Measurements from ENCODE around the gene MTFP1. TPM values are rescaled to one million over a fixed set of nuclear protein-coding genes. Genes with fewer than 3 reads are reported as not detected.

The MTFP1 gene
- total RNA-seq, 2 donors from 2014 or later = 9.9 to 18.5 TPM

DNA sequence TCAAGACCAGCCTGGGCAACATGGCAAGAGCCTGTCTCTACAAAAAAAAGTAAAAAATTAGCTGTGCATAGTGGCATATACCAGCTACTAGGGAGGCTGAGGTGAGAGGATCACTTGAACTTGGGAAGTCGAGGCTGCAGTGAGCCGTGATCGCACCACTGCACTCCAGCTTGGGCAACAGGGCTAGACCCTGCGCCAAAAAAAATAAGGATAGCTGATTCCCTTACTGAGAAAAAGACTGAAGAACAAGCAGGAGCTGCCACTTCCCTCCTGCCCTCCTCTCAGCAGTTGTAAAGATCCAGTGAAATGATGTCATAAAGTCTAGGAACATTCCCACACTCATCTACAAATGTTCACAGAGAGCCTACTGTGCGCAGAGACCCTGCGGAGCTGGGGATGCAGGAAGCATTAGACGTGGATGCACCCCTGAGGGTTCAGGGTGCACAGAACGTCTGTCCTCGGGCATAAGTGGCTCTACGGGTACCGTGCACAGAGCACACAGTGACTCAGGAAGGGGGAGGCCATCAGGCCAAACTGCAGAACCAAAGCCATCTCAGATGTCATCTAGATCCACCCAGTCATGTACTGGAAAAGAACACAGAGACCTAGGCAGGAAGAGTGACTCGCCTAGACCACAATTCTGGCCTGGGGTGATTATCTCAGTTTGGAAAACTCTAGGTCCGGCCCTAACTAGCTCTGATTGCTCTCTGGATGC lies 17.0 kb upstream of the MTFP1 start:
- Histone ChIP-seq H3K4me1 (no peaks in the 10 kb centered on the region), H3K36me3 (replicated peaks in 1 of 2; ENCODE audit: insufficient read depth in 1 of 2, low read depth in 2 of 2) (no peaks in the 10 kb centered on the region), H3K27ac (no peak overlapping the region), H3K27me3 (no peaks in the 10 kb centered on the region), H3K4me3 (no peak overlapping the region), H3K9me3 (no peaks in the 10 kb centered on the region)
- TF ChIP-seq POLR2A (IDR thresholded peaks at IDR 0.05) = no peak
- TF ChIP-seq, protein P1, sequence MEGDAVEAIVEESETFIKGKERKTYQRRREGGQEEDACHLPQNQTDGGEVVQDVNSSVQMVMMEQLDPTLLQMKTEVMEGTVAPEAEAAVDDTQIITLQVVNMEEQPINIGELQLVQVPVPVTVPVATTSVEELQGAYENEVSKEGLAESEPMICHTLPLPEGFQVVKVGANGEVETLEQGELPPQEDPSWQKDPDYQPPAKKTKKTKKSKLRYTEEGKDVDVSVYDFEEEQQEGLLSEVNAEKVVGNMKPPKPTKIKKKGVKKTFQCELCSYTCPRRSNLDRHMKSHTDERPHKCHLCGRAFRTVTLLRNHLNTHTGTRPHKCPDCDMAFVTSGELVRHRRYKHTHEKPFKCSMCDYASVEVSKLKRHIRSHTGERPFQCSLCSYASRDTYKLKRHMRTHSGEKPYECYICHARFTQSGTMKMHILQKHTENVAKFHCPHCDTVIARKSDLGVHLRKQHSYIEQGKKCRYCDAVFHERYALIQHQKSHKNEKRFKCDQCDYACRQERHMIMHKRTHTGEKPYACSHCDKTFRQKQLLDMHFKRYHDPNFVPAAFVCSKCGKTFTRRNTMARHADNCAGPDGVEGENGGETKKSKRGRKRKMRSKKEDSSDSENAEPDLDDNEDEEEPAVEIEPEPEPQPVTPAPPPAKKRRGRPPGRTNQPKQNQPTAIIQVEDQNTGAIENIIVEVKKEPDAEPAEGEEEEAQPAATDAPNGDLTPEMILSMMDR (IDR thresholded peaks at IDR 0.05) = no peak
- intact Hi-C loops (cut with DNase I) = no loop called here
- ATAC-seq = no peak
- 90 to 92% methylated on average over 12 to 13 of the region's 13 CpGs for WGBS, 2 donors
- no peak for DNase-seq

DNA sequence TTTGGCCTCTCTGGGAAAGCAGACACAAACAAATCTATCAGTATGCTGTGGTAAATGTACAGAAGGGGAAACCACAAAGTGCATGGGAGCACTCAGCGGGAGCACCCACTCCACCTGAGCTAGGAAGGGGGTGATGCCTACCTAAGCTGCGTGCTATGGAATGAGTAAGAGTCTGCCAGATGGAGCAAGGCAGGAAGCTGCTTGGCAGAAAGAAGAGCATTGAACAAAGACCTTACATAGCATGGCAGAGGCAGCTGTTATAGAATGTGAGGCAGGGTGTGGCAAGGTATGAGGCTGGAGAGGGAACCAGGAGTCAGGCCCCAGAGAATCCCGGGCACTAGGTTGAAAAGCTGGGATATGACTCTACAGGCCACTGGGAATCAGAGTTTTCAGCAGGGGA lies 13.8 kb upstream of the MTFP1 start:
- no peaks in the 10 kb centered on the region for H3K27me3 ChIP-seq
- H3K9me3 ChIP-seq = no peaks in the 10 kb centered on the region
- no peak overlapping the region for H3K4me3 ChIP-seq
- no peaks in the 10 kb centered on the region for H3K36me3 ChIP-seq (replicated peaks in 1 of 2; ENCODE audit: insufficient read depth in 1 of 2, low read depth in 2 of 2)
- no peaks in the 10 kb centered on the region for H3K4me1 ChIP-seq
- intact Hi-C loops (cut with DNase I) = no loop called here
- no peak for DNase-seq
- 87 to 92% methylated on average over 3 of the region's 3 CpGs for WGBS, 2 donors
- TF ChIP-seq, protein P1 (IDR thresholded peaks at IDR 0.05) = no peak
- no peak for TF ChIP-seq POLR2A (IDR thresholded peaks at IDR 0.05)
- H3K27ac ChIP-seq = no peak overlapping the region
- ATAC-seq = no peak

DNA sequence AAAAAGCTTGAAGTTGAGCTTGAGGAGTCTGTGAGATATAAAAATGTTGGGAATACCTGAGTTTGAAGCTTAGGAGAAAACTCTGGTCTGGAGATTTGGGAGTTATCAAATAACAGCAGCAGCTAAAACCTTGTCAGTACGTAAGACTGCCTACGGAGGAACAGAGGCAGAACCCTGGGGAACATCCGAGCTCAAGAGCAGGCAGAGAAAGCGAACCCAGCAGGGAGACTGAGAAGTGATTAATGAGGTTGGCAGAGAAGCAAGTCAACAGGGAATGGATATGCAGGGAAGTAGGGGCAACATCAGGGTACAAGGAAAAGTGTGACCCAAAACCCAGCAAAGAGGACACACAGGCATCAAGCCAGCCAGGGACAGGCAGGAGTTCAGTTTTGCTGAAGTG lies 12.6 kb upstream of the MTFP1 start:
- WGBS, 2 donors = 86 to 92% methylated on average over 4 of the region's 4 CpGs
- no peaks in the 10 kb centered on the region for H3K27me3 ChIP-seq
- ATAC-seq = no peak
- intact Hi-C loops (cut with DNase I) = no loop called here
- peaks cover 0 to 2% of the 10 kb centered on the region in 2 donors for H3K36me3 ChIP-seq (replicated peaks in 1 of 2; ENCODE audit: insufficient read depth in 1 of 2, low read depth in 2 of 2)
- no peaks in the 10 kb centered on the region for H3K4me1 ChIP-seq
- no peak overlapping the region for H3K27ac ChIP-seq
- no peak for DNase-seq
- no peak overlapping the region for H3K4me3 ChIP-seq
- H3K9me3 ChIP-seq = no peaks in the 10 kb centered on the region
- TF ChIP-seq, protein P1 (IDR thresholded peaks at IDR 0.05) = no peak
- TF ChIP-seq POLR2A (IDR thresholded peaks at IDR 0.05) = no peak

DNA sequence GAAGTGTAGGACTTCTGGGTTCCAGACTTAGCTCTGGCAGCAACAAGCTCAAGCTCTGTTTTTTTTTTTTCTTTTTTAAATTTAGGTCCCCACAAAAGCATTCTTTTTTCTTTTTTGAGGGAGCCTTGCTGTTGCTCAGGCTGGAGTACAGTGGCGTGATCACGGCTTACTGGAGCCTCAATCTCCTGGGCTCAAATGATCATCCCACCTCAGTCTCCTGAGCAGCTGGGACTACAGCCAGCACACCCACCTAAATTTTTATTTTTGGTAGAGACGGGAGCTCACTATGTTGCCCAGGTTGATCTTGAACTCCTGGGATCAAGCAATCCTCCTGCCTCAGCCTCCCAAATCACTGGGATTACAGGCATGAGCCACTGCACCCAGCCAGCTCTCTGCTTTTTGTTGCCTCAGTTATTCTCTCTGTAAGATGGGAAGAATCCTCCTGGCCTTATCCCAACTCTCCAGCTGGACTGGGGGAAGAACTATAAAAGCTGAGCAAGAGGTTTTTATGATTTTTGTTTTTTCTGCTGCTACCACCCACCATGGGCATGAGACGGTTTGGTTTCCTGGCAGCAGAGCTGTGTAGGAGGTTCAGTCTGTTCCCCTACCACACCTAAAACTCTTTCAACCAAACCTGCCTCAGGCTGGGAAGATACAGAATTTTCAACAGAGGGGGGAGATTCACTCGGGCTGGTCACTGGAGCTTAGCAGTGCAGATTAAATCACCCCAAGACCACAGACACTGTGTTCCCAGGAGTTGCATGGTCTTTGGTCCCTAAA lies 11.6 kb upstream of the MTFP1 start:
- Histone ChIP-seq H3K27me3 (no peaks in the 10 kb centered on the region), H3K36me3 (replicated peaks in 1 of 2; ENCODE audit: insufficient read depth in 1 of 2, low read depth in 2 of 2) (peaks cover 0 to 2% of the 10 kb centered on the region in 2 donors), H3K4me3 (no peak overlapping the region), H3K27ac (no peak overlapping the region), H3K9me3 (no peaks in the 10 kb centered on the region), H3K4me1 (peaks cover 5% of the 10 kb centered on the region)
- DNase-seq (no peak), ATAC-seq (no peak)
- intact Hi-C loops (cut with DNase I) = no loop called here
- TF ChIP-seq POLR2A (IDR thresholded peaks at IDR 0.05) = no peak
- TF ChIP-seq, protein P1 (IDR thresholded peaks at IDR 0.05) = no peak
- WGBS, 2 donors = 89 to 90% methylated on average over 5 of the region's 5 CpGs
